GM12878 (cell line): ENCODE data around the gene CSH1. TPM values are rescaled to one million over a fixed set of nuclear protein-coding genes. Genes with fewer than 3 reads are reported as not detected.
A peak's percentile ranks its signal among the peaks of the same experiment; 100 is the strongest.
"Not testable (repeated sequence)": the region's sequence is repeated elsewhere in the genome, so short reads cannot be mapped to it uniquely, and the experiment has no call there.

Experiments
- ATAC-seq: fragments of 200-7000 bp; cut with Tn5 transposase; 3 replicates; pipeline ENCODE4 v1.9.1; 2020; ENCODE audit warnings: mild to moderate bottlenecking, moderate library complexity
- BruUV-seq: library from RNA; stranded (reverse); fragments of 400-500 nt; replicated peaks from 2 replicates; lab custom pipeline; 2021; lab: Mats Ljungman, UMichigan
- CTCF ChIA-PET: fragments of 300-600 bp; sonication (Branson Sonifier 250); formaldehyde crosslinking; extraction: SDS; loops from one replicate; lab custom pipeline; 2021; ENCODE audit warnings: inconsistent platforms; lab: Yijun Ruan, JAX
- POLR2A ChIA-PET: fragments of 350-600 bp; formaldehyde crosslinking; extraction: SDS; loops from one replicate; lab custom pipeline; 2021; ENCODE audit warnings: inconsistent platforms; lab: Charles Lee
- RAD21 ChIA-PET: fragments of 300-600 bp; sonication (Branson Sonifier 250); formaldehyde crosslinking; loops from one replicate; lab custom pipeline; 2023; ENCODE audit warnings: antibody characterized with exemption; ENCODE audit not compliant: unreplicated experiment; lab: Charles Lee
- SMC1A ChIA-PET: fragments of 300-600 bp; sonication (Branson Sonifier 250); formaldehyde crosslinking; loops from one replicate; lab custom pipeline; 2023; ENCODE audit not compliant: unreplicated experiment, uncharacterized antibody; lab: Charles Lee
- DNase-seq: peaks from one replicate; pipeline ENCODE4 v3.0.0-alpha.2; 2011; ENCODE audit warnings: low read depth, low spot score
- FAIRE-seq: peaks from 3 replicates; lab custom pipeline; 2011; peaks lifted over from hg19 to GRCh38; lab: Jason Lieb, UNC
- H2AFZ ChIP-seq: 2 replicates; pipeline ENCODE4 v1.6.0; 2011; ENCODE audit warnings: low read depth, low read length, control low read depth; ENCODE audit not compliant: control insufficient read depth
- H3K27ac ChIP-seq: 2 replicates; pipeline ENCODE4 v1.5.1; 2011; ENCODE audit warnings: control low read depth; ENCODE audit not compliant: control insufficient read depth, insufficient read depth
- H3K27me3 ChIP-seq, 2 experiments: replicated peaks in 1 of 2; 2 replicates each; pipeline versions ENCODE4 v1.6.0 to v1.6.1; 2011; ENCODE audit warnings: low read length in 1 of 2; ENCODE audit not compliant: control insufficient read depth in 2 of 2, insufficient read depth in 2 of 2
- H3K36me3 ChIP-seq, 2 experiments: 2 replicates each; pipeline ENCODE4 v1.5.1; 2011; ENCODE audit warnings: low read length in 1 of 2; ENCODE audit not compliant: control insufficient read depth in 2 of 2, insufficient read depth in 2 of 2
- H3K4me1 ChIP-seq: 2 replicates; pipeline ENCODE4 v1.6.1; 2011; ENCODE audit warnings: mild to moderate bottlenecking, low read length, moderate library complexity, mixed read lengths; ENCODE audit not compliant: control insufficient read depth, insufficient read depth
- H3K4me2 ChIP-seq: 2 replicates; pipeline ENCODE4 v1.6.0; 2011; ENCODE audit warnings: control low read depth; ENCODE audit not compliant: control insufficient read depth, insufficient read depth
- H3K4me3 ChIP-seq: fragments of 200-600 bp; sonication (generic); 2 replicates; pipeline ENCODE4 v1.5.1; 2016
- H3K79me2 ChIP-seq: 2 replicates; pipeline ENCODE4 v1.6.0; 2011; ENCODE audit warnings: low read length; ENCODE audit not compliant: control insufficient read depth, insufficient read depth
- H3K9ac ChIP-seq: 2 replicates; pipeline ENCODE4 v1.8.0; 2011; ENCODE audit warnings: low read length, control low read depth, mixed read lengths; ENCODE audit not compliant: control insufficient read depth, insufficient read depth
- H3K9me3 ChIP-seq: replicated peaks from 3 replicates; pipeline ENCODE4 v1.5.1; 2011; ENCODE audit warnings: mild to moderate bottlenecking, low read length; ENCODE audit not compliant: control insufficient read depth, insufficient read depth
- H4K20me1 ChIP-seq: 2 replicates; pipeline ENCODE4 v1.6.0; 2011; ENCODE audit not compliant: control insufficient read depth, insufficient read depth
- CTCF ChIP-seq, 3 experiments: IDR thresholded peaks in 2 of 3; conservative IDR thresholded peaks in 1 of 3; 2 replicates each; pipeline ENCODE4 v1.5.1; 2011; ENCODE audit warnings: low read depth in 3 of 3, low read length in 3 of 3, mild to moderate bottlenecking in 3 of 3, control low read depth in 2 of 3, moderate library complexity in 2 of 3, inconsistent platforms in 1 of 3, mixed read lengths in 1 of 3; ENCODE audit not compliant: control insufficient read depth in 2 of 3, insufficient read depth in 1 of 3; ENCODE audit errors: extremely low read depth in 1 of 3
- WGBS: methylation state at CpG from one replicate; pipeline ENCODE4 v1.1.6; 2016; ENCODE audit warnings: low lambda C conversion rate; ENCODE audit not compliant: insufficient replicate concordance, insufficient coverage; ENCODE audit errors: missing lambda C conversion rate; 5-methylcytosine and 5-hydroxymethylcytosine counted together
- in situ Hi-C: fragments of 300-500 bp; cut with MboI; formaldehyde crosslinking; loops from 9 replicates; pipeline ENCODE4 v1.14.3; 2018; ENCODE audit warnings: mixed read lengths
- intact Hi-C: fragments of 100-400 bp; cut with micrococcal nuclease; formaldehyde crosslinking; loops from one replicate; pipeline ENCODE4 v1.14.2; 2022; ENCODE audit not compliant: unreplicated experiment
- polyA plus RNA-seq, 11 experiments: library from polyadenylated mRNA; depleted of rRNA in 4 of 11; unstranded in 6 of 11; stranded (reverse) in 5 of 11; fragments of >200 nt; fragmentation: Nextera tagmentation in 4 of 11; fragmentation: Illumina TruSeq in 1 of 11; extraction: Ambion mirVana in 4 of 11; extraction: Trizol in 1 of 11; gene quantifications; 1 replicate in 1 of 11; 2 replicates in 10 of 11; pipeline versions ENCODE4 v1.2.1 to v1.2.3, GENCODE V29; 2011 to 2016; ENCODE audit warnings: inconsistent platforms in 2 of 11, missing spikeins in 2 of 11, low read depth in 1 of 11
- total RNA-seq, 4 experiments: library from RNA; depleted of rRNA in 3 of 4; stranded (reverse); fragments of >200 nt in 3 of 4; fragmentation: Illumina TruSeq in 1 of 4; extraction: Trizol in 1 of 4; gene quantifications; 2 replicates each; pipeline versions ENCODE4 v1.2.1 to v1.2.3, GENCODE V29; 2013 to 2021

CSH1 gene
- total and polyA plus RNA-seq, 10 of the 15 experiments (the other 5 are each of a cell fraction or from before 2014, with no cell fraction given): not detected

DNA sequence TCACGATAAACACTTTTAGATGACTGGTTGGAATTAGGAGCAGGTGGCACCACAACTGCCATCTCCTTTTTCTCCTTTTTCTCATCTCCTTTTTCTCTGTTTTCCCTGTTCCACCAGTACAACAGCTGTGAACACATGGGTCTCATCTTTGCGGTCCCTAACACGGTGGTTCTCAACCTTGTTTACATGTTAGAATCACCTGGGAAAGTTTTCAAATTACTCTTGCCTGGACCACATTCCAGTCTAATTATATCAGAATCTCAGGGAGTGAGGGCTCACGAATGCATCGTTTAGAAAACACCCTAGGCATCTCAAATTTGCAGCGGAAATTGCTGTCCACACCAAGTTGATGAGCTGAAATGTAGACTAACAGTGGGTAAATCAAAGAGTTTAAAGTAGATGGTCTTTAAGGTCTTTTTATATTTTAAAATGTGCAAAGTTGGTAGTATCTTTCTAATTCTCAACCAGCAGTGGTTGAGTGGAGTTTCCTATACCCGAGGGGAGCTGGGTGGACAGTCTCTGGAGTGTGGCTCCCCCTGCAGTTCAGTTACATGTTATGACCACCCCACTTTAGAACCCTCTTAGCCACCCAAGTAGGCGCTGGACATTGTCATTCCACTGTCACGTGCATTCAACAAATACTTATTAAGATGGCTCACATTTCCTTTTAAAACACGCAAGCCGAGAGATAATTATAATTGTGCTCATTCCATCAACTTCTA is 3.9 kb downstream of the CSH1 start:
- SMC1A ChIA-PET: interaction anchor here (1.1 kb wide), 1 partner anchor 182 kb away, joined by 4 read pairs; no protein-coding TSS in a partner anchor
- H3K4me3 ChIP-seq, H3K9ac ChIP-seq, H3K4me2 ChIP-seq, in situ Hi-C loops, H3K4me1 ChIP-seq, intact Hi-C loops, H3K27ac ChIP-seq, RAD21 ChIA-PET, H3K36me3 ChIP-seq, FAIRE-seq, DNase-seq, BruUV-seq, H3K27me3 ChIP-seq, H2AFZ ChIP-seq, H3K9me3 ChIP-seq, H4K20me1 ChIP-seq, POLR2A ChIA-PET, H3K79me2 ChIP-seq: not testable (repeated sequence)
- 0 out of 6 replicates have a peak, but pooled peaks of 1 of the 3 experiments have one; percentile 8 for TF ChIP-seq CTCF (IDR thresholded peaks at IDR 0.05 in 2 of 3, conservative IDR thresholded peaks at IDR 0.05 in 1 of 3; ENCODE audit: control insufficient read depth in 2 of 3, extremely low read depth in 1 of 3, insufficient read depth in 1 of 3, low read depth in 3 of 3, low read length in 3 of 3)
- ATAC-seq: peak; percentile 45; the same call in 1 of the 3 replicates
- WGBS: 43% methylated on average over 11 of the region's 11 CpGs
- CTCF ChIA-PET: interaction anchor here (0.9 to 1.2 kb wide), 5 partner anchors 8 to 61 kb away, joined by 3 to 7 read pairs (median 4); partner anchors contain the start of gene CSHL1
